GM18858 (cell line): Measurements from ENCODE around the gene ZNF697.
A peak's percentile ranks its signal among the peaks of the same experiment; 100 is the strongest.

ENCODE experiments used
- ATAC-seq: cut with Tn5 transposase; IDR thresholded peaks from one replicate; pipeline ENCODE4 v1.9.1; 2021; ENCODE audit not compliant: unreplicated experiment

Gene ZNF697

DNA sequence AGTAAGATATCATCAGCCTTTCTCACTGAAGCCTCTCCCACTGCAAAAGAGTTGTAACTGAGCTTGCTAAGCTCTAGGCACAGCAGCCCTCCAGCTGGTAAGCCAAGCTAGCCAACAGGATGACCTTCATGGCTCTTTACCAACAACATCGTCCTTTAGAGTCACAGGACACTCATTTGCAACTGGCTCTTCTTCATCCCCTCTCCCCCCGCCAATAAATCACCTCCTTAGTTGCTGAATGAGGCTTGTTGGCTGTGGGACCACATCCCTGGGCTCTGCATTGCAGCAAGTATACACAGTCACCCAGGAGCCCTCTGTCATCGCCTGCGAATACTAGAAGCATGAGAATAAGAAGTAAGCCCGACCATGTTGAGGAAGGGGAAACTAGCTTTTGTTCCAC lies 16.0 kb upstream of the ZNF697 start:
- ATAC-seq: no peak

DNA sequence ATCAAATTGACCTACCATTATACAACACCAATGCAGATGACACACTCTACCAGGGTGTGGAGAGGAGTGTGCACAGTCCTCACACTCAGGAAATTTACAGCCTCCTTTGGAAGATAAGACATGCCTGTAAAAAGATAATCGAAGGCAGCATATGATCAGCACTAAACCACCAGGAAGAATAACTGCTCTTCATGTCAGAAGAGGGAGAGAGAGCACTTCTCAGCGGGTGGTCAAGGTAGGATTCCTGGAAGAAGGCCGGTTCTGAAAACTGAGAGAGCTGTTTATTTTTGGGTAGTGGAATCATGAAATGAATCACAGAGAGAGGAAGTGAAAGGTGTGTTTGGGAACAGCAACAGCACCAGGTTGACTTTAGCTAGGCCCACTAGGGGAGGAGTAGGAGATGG lies 14.0 kb upstream of the ZNF697 start:
- peak; percentile 72 for ATAC-seq

DNA sequence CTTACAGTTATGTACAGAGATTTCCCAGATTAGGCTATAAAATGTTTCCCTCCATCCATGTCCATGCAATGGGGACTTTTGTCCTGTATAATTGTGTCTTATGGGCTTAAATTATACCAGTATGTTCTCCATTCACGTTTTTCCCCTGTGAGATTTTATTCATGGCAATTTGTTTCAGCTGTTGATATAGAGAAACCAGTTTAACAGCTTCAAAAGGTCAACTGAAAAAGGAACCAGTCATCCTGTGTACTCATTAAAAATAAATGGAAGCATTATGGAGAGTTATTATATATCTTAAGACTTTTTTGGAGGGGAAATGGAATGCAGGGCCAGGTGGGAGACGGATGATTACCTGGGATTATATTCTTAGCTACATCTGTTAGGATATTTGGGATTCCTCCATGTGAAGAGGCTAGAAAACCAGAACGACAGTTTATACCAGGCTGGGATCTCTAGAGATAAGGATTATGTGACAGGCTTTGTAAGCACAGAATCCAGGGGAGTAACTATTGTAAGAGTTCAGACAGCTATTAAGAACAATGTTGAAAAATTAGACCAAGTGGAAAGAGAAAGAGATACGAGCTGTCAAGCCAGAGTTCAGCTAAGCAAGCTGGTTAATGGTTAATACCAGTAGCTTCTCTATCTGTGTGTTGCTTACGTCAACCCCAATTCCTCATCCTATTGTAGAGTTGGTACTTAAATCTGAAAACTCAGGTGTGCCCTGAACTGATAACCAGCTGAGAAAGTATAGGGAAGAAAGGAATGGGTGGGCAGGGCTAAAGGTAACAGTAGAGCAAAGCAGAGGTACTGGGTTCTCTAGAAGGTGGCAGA lies 12.4 kb upstream of the ZNF697 start:
- ATAC-seq: peak; percentile 36

DNA sequence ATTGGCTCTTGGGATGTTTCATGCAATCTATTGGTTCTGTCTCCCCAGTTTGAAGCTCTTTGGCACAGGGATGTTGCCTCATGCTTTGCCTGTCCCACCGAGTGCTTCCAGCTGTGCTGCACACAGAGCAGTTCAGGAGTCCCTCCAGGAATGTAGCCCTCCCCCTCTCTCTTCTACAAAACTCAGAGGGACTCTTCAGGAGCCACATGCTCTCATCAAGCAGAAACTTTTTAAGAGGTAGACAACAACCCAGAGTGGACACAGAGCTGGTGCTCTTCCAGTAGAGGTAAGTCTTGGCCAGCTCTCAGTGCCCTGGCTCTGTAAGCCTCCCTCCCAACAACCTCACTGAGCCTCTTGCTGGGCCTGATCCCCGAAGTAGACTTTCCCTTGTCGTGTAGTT lies 11.6 kb upstream of the ZNF697 start:
- no peak for ATAC-seq

DNA sequence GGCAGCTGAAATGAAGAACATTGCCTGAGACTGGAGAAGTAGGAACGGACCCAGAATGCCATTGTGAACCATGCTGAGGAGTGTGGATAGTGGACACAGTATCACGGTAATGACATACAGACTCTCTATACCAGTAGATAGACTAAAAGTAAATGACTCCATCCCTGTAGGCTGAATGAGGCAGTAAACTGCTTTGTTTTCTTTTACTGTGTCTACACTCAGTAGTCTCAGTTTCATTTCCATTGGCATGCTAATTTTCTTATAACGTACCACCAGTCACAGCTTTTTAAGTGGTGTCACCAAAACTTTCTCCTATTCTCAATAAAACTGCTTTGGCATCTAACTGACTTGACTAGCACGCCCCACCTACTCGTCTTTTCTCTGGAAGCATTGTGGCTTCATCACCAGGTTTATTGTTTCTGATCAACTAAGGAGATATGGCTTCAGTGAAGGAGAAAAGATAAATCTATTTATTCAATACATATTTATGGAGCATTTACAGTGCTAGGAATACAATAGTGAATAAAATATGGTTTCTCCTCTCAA lies 8.4 kb upstream of the ZNF697 start:
- peak; percentile 42 for ATAC-seq

DNA sequence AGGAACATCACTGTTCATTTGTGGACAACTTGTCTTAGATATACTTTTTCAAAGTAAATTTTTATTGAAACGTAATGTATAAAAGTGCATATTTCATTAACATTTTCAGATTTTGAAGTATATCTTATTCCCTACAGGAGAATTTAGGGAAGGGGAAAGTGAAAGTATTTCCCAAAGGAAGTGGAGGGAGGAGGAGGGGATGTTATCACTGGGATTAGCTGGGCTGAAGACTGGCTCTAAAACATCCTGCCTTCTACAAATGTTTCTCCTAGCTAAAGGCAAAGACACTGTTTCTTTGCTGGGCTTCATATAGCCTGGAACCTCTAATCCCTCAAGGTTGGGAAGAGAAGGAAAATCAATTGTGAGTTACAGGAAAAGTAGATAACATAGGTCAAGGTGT lies 7.1 kb upstream of the ZNF697 start:
- no peak for ATAC-seq

DNA sequence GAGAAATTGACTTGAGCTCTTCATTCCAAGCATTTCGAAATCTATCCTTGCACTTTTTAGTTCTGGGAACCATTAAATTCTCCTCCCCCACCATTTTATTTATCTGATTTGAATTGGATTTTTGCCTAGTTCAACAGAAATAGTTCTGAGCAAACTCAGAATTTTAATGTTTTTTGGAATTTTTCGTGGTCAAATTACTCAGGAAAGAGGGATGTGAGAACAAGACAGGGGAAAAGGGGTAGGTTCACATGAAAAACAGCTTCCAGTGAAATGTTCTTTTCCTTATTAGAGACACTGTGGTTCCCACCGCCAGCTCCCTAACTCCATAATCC lies 5.7 kb upstream of the ZNF697 start:
- no peak for ATAC-seq

DNA sequence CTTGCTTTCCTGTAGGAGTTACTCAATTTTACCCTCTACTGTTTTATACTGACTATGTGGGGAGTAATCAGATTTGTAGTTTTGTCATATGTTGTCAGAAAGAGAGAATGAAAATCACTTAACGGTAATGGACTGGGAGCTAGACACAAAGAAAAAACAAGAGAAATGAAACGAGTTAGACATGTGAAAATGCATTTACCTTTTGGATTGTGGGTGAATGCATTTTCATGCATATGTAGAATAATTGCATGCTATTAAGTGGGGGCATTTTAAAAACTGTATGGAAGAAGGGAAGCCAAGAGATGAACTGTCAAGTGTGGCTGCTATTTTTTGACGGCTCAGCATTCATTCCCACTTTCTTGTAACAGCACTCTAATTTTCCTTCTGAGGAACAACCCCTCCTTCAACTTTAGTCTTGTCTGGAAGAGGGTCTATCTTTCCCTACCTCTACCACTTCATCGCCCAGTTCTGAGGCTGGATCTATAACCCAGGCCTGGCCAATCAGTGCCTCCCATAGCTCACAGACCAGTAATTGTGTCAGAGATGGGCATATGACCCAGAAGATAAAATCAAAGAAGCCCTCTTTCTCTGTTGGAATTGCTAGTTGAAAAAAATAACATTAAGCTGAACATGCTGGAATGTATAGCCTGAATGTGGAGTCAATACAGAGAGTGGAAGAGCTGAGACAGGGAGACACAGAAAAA lies 5.2 kb upstream of the ZNF697 start:
- no peak for ATAC-seq

DNA sequence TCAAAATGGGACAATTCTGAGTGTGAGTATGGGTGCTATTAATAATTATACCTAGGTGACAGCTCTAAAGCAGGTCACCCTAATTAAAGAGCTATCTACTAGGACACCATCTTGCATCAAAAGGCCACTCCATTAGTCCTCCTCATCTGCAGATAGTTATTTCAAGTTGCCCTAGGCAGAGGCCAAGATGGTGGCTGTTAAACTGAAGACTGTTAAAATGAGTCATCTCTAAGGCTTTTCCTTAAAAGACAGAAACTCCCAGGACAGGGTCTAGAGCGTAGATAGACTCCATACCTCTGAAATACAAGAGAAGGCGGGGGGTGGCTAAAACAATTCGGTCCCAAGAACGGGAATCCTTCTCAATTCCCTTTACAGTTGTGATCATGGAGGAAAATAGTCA lies 4.5 kb upstream of the ZNF697 start:
- no peak for ATAC-seq

DNA sequence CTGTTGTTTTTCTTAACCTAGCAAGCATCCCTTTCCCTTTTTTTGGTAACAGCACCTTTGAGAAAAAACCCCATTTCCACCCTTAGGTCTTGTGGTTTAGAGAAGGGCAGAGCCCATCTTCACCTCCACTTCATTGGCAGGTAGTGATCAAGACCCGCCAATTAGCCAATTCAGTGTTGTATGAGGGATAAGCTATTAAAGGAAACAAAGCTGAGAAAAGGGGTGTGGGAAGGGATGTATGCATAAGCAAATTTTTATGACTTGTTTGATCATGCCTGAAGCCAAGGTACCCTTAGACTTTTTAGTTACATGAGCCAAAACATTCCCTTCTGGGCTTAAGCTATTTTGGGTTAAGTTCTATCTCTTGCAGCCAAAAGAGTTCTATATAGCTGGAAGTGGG lies 3.6 kb upstream of the ZNF697 start:
- ATAC-seq: no peak

DNA sequence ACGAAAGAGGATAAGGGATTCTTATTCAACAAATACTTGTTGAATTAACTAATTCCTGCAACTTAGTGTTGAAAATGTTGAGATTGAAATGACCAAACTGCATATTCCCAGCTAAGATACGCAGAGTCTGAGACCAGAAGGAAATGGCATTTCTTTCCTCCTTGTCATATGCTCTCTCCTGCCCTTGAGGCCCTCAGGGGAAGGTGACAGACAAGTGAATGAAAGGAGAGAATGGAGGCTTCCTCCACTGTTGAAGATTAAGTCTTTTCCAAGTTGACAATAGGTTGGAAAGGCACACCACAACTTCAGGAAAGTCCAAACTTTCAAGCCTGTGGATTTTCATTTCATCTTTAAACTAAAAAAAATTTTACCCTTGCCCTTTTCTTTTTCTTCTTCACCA lies 3.1 kb upstream of the ZNF697 start:
- no peak for ATAC-seq

DNA sequence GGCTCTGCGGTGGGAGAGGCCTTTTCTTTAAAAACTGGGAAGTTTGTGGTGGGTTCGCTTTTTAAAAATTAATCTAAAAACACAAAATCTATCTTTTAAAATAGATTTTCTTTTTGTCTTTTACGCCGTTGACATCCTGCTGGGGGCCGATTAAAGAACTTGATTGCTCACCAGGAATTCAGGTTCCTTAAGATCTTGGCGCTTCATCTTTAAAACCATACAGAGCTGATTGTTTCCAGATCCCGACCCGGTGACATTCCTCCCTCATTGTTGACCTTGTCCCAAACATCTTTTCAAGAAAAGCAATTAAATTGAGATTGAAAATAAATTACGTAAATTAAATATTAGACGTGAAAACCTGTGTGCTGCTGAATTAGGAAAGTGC lies 546 bp upstream of the ZNF697 start:
- ATAC-seq: no peak

DNA sequence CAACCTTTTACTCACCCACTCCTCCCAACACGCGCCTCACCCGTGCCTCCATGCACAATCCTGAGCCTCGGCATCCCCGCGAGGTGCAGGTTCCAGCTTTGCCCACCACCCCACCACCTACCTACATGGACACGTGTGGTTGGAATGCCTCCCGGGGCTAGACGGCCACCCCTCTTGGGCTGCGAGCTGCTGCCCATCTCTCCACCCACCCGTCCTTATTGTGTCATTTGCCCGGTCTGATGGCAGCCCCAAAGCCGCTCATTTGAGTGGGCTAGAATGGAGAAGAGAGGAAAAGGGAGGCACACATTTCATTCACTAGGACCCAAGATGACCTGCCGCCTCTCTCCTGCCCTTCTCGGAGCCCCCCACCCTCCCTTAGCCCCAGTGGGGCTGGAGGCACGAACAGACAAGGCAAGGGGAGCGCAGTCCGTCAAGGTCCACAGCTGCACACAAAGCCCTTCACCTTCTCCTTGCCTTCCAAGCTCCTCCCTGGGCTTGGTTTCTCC lies 785 bp downstream of the ZNF697 start:
- no peak for ATAC-seq

DNA sequence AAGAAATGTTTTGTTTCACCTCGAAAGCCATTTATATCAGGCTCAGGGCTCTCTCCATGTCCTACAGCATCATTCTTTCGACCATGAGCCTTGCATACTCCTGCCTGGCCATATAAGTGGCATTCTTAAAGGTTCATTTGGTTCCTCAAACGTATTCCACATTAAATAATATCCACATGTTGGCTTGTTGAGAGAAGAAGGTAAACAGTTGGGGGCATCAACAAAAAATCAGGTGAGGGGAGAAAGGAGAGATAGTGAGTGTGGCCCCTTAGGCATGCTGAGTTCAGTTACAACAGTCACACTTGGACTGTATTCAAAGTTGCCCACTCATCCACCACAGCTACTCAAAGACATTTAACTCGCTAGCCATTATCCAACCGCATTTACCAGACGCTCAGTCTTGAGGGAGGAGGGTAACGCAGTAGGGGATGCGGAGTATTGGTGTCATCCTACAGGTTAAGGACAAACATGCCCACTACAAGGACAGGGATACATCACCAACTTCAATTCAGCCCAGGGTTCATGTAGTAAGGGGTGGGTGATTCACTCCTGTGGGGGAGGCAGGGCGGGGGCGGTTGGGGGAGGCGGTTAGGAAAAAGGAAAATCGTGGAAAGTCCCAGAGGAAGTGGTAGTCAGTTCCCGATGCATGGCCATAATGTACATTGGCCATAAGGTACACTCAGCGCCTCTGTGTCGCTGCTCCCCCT lies 1.4 kb downstream of the ZNF697 start:
- ATAC-seq: no peak

DNA sequence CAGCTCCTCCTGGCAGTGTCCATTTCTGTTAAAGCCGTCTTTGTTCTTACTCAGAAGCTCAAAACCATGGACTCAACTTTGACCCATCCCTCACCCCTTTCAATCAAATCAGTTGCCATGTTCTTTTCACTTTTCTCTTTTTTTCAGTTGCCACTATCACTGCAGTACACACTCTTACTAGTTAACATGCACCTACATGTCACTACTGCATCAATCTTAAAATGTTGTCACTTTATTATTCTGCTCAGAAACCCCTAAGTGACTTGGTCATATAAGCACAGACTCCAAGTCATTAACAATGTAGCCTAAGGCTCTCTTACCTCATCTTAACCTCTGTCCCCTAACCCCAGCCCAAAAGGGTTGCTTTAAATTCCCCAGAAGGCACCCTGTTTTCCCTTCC lies 9.0 kb downstream of the ZNF697 start:
- no peak for ATAC-seq

DNA sequence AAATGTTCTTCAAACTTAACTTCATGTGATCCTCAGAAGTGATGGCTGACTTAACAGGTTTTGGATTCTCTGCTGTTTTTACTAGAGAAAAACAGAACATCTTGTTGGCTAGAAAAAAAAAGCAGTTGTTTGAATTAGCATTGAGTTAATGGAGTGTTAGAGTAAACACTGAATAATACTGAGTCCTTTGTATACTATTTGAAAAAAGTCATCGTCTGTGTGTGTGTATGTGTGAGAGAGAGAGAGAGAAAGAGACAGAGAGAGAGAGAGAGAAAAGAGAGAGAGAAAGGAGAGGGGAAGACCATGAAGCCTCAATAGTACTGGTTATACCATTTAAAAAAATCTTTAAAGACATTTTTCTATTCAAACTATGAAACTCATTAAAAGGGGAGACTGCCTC lies 10.4 kb downstream of the ZNF697 start:
- ATAC-seq: no peak

DNA sequence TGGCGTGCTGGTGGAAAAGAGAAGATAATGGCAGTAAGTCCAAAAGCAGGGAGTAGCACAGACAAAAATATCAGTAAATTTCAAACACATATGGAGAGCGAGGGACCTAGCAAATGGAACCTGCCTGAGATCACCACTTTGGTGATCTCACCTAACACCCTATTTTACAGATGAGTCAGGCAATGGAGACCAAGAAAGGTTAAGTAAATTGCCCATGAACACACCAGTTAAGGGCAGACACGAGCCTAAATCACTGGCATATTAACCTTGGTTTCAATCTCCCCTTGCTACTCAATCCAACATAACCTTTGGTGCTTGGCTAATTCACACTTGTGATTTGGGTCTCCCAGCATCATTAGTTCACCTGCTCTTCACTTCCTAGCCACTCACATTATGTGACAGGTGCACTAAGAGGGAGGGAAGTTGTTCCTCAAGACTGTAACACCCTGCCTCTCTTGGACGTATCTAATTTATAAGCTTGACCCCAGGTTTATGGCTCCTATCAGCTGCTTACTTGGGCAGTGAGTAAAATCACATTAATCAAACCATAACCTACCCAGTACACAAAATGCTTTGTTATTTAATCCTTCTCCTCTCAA lies 11.5 kb downstream of the ZNF697 start:
- no peak for ATAC-seq

DNA sequence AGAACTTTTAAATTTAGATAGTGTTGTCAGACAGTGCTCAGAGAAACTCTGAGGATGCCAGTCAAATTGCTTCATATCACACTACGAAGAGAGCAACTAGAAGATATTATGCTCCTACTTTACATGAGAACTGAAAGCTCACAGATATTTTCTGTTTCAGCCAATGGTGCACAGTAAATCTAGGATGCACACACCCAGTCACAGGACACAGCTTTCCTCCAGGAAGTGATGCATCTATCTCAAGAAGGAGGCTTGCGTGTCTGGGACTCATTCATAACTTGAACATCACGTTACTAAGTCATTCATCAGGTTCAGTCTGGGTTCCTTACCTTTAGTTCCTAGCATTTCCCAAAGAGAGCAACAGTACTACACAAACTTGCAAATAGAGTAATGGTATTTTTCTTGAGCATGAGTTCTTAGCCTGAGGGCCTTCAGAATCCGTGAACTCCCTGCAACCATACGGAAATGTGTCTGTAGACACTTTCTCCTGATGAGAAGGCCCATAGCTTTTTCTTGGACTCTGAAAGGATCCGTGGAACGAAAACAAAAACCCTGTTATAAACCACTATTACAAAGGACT lies 12.2 kb downstream of the ZNF697 start:
- peak; percentile 54 for ATAC-seq

DNA sequence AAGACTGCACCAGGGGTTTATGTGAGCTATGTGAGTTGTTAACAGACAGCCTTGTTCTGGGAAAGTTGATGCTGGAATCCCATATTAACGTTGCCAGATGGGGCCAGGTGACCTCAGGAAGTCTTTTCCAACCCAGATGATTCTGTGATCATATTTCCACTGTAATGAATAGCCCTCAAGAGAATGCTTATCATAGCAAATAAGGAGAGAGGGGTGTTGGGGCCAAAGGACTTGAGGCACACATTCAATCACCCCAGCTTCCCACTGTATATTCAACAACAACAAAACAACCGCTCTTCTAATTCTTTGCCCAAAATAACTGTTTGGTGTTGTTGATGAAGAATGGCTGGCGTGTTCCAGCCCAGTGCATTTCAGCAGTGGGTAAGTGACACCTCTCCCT lies 14.1 kb downstream of the ZNF697 start:
- ATAC-seq: no peak

DNA sequence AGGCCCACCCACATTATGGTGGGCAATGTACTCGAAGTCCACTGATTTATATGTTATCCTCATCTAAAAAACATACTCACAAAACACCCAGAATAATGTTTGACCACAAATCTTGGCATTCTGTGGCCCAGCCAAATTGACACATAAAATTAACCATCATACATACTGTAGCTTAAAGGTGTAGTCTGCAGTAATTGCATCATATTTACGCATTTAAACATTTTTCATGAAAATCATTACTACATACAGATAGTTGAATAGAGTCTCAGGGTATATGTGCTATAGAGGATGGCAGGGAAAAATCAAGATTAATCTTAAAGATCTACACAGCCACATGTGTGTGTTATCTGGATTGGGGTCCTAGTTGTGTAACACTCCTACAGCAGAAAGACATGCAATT lies 14.5 kb downstream of the ZNF697 start:
- ATAC-seq: no peak

DNA sequence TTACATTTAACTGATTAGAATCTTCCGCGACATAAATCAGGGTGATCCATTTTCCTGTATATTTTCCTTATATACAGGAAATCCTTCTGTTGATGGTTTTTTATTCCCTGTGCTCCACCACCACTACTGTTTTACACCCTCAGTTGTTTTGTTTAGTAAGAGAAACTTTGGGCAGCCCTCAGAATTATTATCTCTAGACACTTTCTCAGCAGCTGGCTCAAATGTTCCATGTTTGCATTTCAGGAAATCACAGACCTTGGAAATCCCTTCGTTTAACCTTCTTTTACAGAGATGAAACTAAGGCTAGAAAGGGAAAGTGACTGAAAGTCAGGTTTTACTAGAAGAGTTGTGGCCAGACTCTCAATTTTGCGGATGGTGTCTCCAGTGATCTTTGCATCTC lies 15.2 kb downstream of the ZNF697 start:
- ATAC-seq: no peak
